ENCODE results near the gene UAP1L1.

UAP1L1 gene

DNA sequence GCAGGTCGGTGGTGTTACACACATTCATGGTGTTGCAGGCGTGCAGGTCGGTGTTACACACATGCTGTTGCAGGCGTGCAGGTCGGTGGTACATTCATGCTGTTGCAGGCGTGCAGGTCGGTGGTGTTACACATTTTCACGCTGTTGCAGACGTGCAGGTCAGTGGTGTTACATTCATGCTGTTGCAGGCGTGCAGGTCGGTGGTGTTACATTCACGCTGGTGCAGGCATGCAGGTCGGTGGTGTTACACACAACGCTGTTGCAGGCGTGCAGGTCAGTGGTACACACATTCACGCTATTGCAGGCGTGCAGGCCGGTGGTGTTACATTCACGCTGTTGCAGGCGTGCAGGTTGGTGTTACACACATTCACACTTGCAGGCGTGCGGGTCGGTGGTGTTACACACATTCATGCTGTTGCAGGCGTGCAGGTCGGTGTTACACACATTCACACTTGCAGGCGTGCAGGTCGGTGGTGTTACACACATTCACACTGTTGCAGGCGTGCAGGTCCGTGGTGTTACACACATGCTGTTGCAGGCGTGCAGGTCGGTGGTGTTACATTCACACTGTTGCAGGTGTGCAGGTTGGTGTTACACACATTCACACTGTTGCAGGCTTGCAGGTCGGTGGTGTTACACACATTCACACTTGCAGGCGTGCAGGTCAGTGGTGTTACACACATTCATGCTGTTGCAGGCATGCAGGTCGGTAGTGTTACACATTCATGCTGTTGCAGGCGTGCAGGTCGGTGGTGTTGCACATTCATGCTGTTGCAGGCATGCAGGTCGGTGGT is 26.1 kb downstream of the UAP1L1 start:
- DNase-seq: no peak

DNA sequence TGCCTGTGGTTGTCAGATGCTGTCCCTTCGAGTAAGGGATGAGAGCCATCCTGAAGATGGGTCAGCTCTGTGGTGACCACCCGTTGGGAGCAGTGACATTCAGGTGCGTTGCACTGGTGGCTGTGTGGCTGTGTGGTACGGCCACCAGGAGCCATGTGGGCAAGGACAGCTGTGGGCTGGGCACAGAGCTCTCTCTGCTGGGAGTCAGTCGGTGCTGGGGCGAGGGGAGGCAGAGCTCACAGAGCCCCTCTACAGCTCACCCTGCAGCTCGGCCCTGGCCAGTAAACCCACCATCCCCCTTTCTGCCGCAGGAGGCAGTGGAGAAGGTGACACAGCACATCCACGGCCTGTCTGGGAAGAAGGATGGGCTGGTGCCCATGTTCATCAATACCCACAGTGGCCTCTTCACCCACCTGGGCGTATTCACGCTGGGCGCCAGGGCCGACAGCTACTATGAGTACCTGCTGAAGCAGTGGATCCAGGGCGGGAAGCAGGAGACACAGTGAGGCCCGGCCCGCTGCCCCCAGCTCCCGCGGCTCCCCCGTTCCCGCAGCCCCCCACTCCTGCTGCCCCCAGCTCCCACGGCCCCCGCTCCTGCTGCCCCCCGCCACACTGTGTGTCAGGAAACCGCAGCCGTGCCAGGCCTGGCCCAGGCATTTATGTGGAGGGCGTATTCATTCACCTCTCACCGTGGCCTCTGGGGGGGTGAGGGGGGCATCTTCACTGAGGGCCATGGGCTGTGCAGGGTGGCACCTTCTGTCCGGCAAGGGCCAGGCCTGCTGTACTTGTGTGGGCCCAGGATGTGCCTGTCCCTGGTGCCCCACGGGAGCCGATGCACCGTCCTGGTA is 28.7 kb downstream of the UAP1L1 start:
- no peak for DNase-seq

- no peak for DNase-seq
Measured at GRCh38 chr9:137106662-137107250, 29.4 kb downstream of the UAP1L1 start.

DNA sequence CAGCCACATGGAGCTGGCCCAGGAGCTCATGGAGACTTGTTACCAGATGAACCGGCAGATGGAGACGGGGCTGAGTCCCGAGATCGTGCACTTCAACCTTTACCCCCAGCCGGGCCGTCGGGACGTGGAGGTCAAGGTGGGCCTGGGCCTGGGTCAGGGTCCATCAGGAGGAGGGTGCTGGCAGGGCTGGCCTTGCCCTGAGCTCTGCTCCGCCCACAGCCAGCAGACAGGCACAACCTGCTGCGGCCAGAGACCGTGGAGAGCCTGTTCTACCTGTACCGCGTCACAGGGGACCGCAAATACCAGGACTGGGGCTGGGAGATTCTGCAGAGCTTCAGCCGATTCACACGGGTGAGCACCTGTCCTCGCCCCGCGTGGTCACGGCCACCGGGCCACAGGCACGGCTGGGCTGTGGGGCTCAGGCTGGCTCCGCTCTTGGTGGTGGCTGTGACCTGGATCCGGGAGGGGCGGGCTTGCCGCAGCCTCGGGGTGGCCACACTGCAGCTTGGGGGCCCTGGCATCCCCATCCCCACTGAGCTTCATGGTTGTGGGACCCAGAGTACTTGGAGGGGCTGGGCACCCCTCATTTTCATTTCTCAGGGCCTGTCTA is 30.1 kb downstream of the UAP1L1 start:
- DNase-seq: no peak

DNA sequence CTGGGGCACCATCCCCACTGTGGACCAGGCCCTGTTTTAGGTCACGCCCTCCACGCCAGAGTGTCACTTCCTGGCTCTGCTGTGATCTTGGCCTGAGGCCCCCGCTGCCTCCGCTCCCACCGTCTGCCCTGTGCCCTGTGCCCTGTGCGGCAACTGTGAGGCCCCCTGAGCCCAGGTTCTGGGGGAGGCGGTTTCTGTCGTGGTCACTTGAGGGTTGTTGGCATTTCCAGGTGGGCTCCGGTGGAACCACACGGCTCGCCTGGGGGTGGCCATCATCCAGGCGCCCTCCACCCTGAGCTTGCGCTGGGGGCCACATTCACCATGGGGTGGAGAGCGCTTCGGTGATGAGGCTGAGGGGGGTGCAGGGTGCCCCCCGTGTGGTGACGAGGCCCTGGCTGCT is 30.7 kb downstream of the UAP1L1 start:
- DNase-seq: no peak

DNA sequence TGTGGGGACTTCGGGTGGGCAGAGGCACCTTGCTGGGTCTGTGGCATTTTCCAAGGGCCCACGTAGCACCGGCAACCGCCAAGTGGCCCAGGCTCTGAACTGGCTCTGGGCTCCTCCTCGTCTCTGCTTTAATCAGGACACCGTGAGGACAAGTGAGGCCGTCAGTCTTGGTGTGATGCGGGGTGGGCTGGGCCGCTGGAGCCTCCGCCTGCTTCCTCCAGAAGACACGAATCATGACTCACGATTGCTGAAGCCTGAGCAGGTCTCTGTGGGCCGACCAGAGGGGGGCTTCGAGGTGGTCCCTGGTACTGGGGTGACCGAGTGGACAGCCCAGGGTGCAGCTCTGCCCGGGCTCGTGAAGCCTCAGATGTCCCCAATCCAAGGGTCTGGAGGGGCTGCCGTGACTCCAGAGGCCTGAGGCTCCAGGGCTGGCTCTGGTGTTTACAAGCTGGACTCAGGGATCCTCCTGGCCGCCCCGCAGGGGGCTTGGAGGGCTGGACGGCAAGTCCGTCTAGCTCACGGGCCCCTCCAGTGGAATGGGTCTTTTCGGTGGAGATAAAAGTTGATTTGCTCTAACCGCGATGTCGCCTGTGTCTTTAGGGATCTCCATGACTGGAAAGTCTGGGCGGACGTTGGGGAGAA is 31.4 kb downstream of the UAP1L1 start:
- DNase-seq: no peak

DNA sequence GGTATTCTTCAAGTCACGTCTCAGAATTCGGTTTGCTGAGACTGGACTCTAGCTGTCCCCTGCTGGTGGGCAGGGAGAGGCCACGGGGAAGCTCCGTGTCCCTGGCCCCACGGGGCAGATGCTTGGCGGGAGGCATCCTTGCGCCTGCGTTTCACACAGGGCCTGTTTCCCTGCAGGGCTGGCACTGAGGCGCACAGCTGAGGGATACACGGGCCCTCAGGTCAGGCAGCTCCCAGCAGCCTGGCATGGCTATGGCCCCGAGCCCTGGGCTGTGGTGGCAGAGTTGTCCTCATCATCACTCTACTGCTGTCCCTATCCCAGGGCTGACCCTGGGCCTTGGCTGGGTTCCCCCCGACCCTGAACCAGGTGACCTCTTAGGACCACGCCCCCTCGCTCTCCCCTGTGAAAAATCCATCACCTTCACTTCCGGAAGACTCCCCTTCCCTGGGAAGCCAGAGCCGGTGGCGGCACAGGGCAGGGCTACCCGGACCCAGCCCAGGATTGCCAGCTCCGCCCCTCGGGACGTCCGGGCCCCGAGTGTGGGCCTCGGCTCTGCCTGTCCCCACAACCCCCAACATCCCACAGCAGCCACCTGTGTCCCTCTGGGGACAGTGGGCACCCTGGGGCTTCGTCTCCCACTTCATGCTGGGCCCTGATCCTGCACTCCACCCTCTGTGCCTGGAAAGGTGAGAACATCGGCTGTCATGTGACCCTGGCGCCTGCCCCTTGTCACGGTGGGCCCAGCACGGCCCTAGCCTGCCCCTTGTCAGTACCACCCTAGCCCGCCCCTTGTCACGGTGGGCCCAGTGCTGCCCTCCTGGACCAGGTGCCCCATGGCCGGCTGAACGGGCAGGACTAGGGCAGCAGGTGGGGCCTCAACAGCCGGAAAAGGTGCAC is 32.2 kb downstream of the UAP1L1 start:
- DNase-seq: no peak

- DNase-seq: no peak
Measured at GRCh38 chr9:137110147-137110910, 33.0 kb downstream of the UAP1L1 start.

DNA sequence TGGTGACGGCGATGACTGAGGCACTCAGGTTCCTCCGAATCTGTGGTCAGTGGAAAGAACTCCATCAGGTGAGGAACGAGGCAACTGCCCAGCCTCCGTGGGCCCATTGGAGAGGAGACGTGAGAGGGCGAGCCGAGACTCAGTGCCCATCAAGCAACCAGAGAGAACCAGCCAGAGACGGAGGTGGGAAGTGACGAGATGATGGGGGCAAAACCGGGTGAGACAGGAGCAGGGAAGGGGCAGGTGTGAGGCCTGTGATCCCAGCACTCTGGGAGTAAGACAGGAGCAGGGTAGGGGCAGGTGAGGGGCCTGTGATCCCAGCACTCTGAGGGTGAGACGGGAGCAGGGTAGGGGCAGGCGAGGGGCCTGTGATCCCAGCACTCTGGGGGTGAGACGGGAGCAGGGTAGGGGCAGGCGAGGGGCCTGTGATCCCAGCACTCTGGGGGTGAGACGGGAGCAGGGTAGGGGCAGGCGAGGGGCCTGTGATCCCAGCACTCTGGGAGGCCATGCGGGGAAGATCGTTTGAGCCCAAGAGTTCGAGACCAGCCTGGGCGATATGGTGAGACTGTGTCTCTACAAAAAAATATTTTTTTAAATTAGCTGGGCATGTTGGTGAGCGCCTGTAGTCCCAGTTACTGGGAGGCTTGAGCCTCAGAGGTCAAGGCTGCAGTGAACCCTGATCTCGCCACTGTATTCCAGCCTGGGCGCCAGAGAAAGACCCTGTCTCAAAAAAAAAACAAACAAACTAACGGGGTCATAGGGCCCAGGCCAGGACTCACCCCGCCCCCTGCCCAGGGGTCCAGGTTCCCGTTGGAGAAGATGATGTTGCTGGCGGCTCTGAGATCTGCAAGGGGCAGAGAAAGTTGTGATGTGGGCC is 33.8 kb downstream of the UAP1L1 start:
- no peak for DNase-seq

DNA sequence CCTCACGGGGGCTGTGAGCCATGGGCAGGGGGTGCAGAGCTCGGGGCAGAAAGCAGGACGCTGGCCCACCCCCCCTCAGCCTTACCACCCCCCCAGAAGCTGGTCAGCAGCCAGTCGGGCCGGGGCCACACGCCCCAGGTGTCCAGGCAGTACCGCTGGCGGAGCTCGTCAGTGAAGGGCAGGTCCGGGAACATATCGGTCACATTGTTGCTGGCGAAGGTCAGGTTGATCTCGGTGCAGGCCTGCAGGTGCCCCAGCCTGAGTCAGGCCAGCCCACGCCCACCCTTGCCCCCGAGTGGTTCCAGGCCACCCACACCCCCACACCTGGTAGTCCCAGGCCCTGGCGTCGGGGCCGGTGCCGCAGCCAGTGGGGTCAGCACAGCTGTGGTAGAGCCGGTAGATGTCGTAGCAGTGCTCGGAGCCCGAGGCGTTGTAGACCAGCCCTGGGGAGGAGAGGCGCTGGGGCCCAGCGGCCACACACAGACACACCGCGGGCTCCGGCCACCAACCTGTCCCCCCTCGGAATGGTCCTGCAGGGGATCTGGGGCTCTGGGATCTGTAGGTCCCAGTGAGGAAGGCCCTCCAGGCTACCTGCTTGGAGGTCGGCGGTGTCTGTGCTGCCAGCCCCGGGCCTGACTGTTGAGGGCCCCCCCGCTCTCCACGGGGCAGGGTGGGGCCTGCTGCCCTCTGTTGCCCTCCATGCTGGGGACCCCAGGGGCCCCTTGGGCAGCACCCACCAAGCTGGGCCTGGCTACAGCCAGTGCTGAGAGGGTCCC is 34.7 kb downstream of the UAP1L1 start:
- DNase-seq: no peak

DNA sequence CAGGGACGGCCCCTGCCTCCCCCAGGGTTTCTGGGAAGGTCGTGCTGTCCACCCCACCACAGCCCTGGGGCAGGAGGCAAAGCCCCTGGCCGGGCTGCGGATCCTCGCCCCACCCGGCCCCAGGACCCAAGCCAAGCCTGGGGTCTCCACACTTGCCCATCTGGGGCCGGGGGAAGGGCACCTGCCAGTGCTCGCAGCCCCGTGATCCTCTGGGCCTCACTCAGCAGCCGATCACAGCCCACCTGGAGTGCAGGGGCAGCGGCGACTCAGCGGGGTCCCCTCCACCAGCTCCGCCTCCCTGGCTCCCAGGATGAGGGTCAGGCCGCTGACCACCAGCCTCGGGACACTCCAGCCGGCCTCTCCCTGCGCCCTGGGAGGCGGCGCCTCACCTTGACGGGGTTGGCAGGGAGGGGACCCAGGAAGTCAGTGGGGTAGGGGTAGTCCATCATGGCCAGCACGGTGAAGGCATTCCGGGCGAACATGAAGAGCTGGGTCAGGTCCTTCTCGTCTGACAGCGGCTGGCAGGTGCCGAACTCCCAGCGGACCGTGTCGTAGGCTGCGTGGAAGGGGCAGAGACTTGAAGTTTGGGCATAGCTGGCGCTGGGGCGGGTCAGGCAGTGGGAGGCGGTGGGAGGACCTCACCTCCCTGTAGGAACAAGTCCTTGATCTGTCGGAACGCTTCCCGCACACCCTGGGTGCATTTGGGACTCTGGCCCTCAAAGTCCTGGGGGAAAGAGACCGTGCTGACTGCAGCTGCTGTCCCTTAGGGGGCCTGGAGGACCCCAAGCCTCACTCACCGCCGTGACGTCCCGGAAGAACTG is 35.5 kb downstream of the UAP1L1 start:
- no peak for DNase-seq

DNA sequence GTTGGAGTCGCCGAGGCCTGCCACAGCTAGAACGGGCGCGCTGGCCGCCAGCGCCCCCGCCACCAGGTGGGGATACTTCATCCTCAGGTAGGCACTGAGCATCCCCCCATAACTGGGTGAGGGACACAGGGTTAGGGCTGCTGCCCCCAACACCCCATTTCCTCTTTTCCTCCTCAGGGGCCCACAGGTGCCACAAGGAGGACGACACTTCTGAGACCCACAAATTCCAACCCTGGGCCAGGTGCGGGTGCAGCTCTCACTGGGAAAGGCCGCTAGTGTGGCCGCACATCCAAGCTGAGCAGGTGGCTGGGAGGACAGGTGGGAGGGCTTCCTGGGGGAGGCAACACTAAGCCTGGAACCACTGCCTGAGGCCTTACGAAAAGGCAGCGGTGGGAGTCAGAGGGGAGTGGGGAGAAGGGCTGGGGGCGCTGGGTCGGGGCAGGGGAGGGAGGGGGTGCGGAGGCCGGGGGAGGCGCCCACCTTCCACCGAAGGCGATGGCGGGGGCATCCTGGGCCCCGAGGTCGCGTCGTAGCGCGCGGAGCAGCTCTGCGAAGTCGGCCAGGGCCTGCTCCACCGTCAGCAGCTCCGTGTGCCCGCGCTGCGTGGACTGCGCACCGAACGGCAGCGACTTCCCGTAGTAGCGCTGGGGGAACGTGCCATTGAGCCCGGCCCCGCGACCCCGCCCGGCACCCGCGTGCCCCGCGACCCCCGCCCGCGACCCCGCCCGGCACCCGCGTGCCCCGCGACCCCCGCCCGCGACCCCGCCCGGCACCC is 36.3 kb downstream of the UAP1L1 start:
- DNase-seq: peak; percentile 26

- DNase-seq: no peak
Measured at GRCh38 chr9:137114220-137114612, 36.9 kb downstream of the UAP1L1 start.

DNA sequence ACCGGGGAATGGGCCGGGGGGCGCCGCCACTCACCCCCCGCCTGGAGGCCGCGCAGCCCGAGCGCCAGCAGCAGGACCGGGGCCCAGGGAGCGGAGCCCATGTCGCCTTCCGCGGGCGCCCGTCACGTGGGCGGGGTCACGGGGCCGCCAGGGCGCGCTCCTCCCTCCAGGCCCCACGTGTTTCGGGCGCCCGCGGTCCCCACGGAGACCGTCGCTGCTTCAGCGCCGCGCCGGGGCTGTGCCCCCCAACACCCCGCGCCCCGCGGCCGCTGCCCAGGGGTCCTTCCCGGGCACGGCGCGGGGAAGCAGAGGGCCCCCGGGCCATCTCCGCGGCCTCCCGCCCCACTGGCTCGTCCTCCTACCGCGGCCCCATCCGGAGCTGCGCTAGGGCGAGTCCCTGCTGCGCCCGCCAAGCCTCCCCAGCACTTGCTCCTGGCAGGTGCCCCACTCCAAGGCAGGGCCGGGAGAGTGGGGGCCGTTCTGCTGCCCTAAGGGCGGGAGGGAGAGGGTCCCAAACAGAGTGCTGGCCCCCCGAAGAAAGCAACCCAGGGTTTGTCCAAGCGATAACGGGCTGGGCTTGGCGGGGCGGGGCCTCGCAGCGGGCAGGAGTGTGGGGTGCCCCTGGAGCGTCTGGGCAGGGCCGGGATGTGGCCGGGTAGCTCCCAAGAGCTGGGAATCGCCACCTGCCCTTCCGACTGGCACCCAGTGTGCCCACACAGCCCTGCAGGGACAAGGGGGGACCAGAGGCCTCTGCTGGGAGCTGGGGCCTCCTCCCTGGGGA is 37.5 kb downstream of the UAP1L1 start, which contains the start of gene DPP7:
TSS of gene DPP7 (minus strand) at position 121 of the 781 bp plus-strand sequence. CDS start at position 101, 20 bp downstream.
- DNase-seq: peak; percentile 78

DNA sequence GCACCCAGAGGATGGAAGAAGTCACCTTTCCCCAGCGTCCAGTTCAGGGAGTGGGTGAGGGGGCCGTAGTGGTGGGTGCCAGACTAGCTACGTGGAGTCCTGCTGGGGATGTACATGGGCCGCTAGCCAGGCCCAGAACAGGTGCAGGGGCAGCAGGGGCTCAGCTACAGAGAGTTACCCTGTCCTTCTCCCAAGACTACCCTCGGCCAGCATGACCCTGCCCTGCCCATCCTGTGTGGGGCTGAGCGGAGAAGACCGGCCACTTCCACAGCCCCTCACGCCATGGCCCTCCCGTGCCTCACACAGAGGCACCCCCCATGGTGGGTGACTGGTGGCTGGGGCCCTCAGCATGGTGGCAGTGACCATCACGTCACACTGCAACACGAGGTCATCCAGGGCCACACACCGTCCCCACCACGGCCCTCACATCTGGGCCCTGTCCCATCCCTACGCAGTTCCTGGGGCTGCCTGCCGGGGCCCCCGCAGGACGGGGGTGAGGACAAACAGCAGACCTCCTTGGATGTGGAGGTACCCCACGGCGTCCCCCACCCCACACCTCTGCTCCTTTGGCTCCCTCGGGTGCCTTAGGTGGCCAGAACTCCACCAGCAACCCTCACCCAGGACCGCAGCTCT is 38.2 kb downstream of the UAP1L1 start:
- no peak for DNase-seq

- no peak for DNase-seq
Measured at GRCh38 chr9:137116027-137116507, 38.8 kb downstream of the UAP1L1 start.

Measured in stimulated activated CD4-positive, alpha-beta T cell treated with anti-CD3 and anti-CD28 coated beads, Interleukin-4, amount 100 ng/mL, for 24 hours (primary cell).